HCT116 (cell line): Measurements from ENCODE around the gene FERMT3. TPM values are rescaled to one million over a fixed set of nuclear protein-coding genes. Genes with fewer than 3 reads are reported as not detected.

Experiments
- ATAC-seq: fragments of 200-7000 bp; cut with Tn5 transposase; 2 replicates; pipeline ENCODE4 v1.9.1; 2020; ENCODE audit warnings: mild to moderate bottlenecking, moderate library complexity
- BruUV-seq: library from RNA; stranded (reverse); fragments of 400-500 nt; replicated peaks from 2 replicates; lab custom pipeline; 2021; lab: Mats Ljungman, UMichigan
- CTCF ChIA-PET: fragments of 300-600 bp; sonication (Branson Sonifier 250); formaldehyde crosslinking; loops from one replicate; lab custom pipeline; 2021; ENCODE audit warnings: antibody characterized with exemption; lab: Charles Lee
- POLR2A ChIA-PET: fragments of 300-600, 350-600 bp; sonication (Branson Sonifier 250); formaldehyde crosslinking; loops from one replicate; lab custom pipeline; 2021; ENCODE audit warnings: antibody characterized with exemption; lab: Charles Lee
- RAD21 ChIA-PET, 2 experiments: fragments of 300-600 bp; sonication (Branson Sonifier 250); formaldehyde crosslinking; loops; one replicate each; lab custom pipeline; 2023; ENCODE audit warnings: low total read pairs in 2 of 2; ENCODE audit not compliant: uncharacterized antibody in 2 of 2, unreplicated experiment in 2 of 2, low non-redundant PET in 1 of 2; lab: Charles Lee
- DNase-seq: peaks from one replicate; pipeline ENCODE4 v3.0.0-alpha.2; 2010; ENCODE audit warnings: low read depth, low spot score
- H2AFZ ChIP-seq: fragments of 200-600 bp; shearing (Covaris generic), sonication (generic); 2 replicates; pipeline ENCODE4 v1.6.1; 2017; ENCODE audit warnings: low read depth, mixed run types, mixed read lengths, antibody characterized with exemption, low read length; ENCODE audit not compliant: poor library complexity, severe bottlenecking
- H3K27ac ChIP-seq: 2 replicates; pipeline ENCODE4 v1.5.1; 2012; ENCODE audit warnings: low read depth, low read length
- H3K27me3 ChIP-seq: fragments of 200-600 bp; sonication (generic); 2 replicates; pipeline ENCODE4 v1.6.1; 2016; ENCODE audit warnings: mixed run types, low read length, mixed read lengths; ENCODE audit not compliant: insufficient read depth
- H3K36me3 ChIP-seq, 2 experiments: fragments of 200-500 bp in 1 of 2; fragments of 200-600 bp in 1 of 2; sonication (Bioruptor generic) in 1 of 2; sonication (generic) in 1 of 2; 2 replicates each; pipeline versions ENCODE4 v1.5.1 to v1.6.1; 2014 to 2016; ENCODE audit warnings: low read length in 2 of 2, inconsistent platforms in 1 of 2, mixed read lengths in 1 of 2, mixed run types in 1 of 2; ENCODE audit not compliant: insufficient read depth in 2 of 2, control insufficient read depth in 1 of 2
- H3K4me1 ChIP-seq, 2 experiments: fragments of 200-600 bp in 1 of 2; sonication (generic) in 1 of 2; 2 replicates each; pipeline versions ENCODE4 v1.5.1 to v1.6.1; 2012 to 2017; ENCODE audit warnings: low read length in 2 of 2, inconsistent platforms in 1 of 2, mild to moderate bottlenecking in 1 of 2, mixed read lengths in 1 of 2, mixed run types in 1 of 2, moderate library complexity in 1 of 2; ENCODE audit not compliant: insufficient read depth in 2 of 2, control insufficient read depth in 1 of 2
- H3K4me2 ChIP-seq: fragments of 200-600 bp; sonication (generic); 2 replicates; pipeline ENCODE4 v1.6.1; 2017; ENCODE audit warnings: mixed run types, low read length, mixed read lengths
- H3K4me3 ChIP-seq, 2 experiments: fragments of 200-600 bp in 1 of 2; sonication (generic) in 1 of 2; replicated peaks in 1 of 2; 2 replicates each; pipeline ENCODE4 v1.5.1; 2011 to 2016; ENCODE audit warnings: low read length in 2 of 2, control low read depth in 1 of 2, low read depth in 1 of 2, mild to moderate bottlenecking in 1 of 2, mixed read lengths in 1 of 2, mixed run types in 1 of 2
- H3K79me2 ChIP-seq: fragments of 200-600 bp; sonication (generic); 2 replicates; pipeline ENCODE4 v1.6.1; 2017; ENCODE audit warnings: mild to moderate bottlenecking, mixed run types, low read length, moderate library complexity, mixed read lengths; ENCODE audit not compliant: insufficient read depth
- H3K9ac ChIP-seq: fragments of 200-600 bp; sonication (generic); 2 replicates; pipeline ENCODE4 v1.6.1; 2016; ENCODE audit warnings: low read length, mixed read lengths
- H3K9me2 ChIP-seq: fragments of 200-600 bp; sonication (generic), shearing (Covaris generic); 2 replicates; pipeline ENCODE4 v1.6.1; 2017; ENCODE audit warnings: mixed run types, mild to moderate bottlenecking, moderate library complexity; ENCODE audit not compliant: insufficient read depth
- H3K9me3 ChIP-seq, 2 experiments: fragments of 200-500 bp in 1 of 2; fragments of 200-600 bp in 1 of 2; sonication (Bioruptor generic) in 1 of 2; sonication (generic) in 1 of 2; 2 replicates each; pipeline ENCODE4 v1.6.1; 2014 to 2017; ENCODE audit warnings: low read length in 2 of 2, mixed read lengths in 2 of 2, inconsistent platforms in 1 of 2, low read depth in 1 of 2, mild to moderate bottlenecking in 1 of 2, mixed run types in 1 of 2, moderate library complexity in 1 of 2; ENCODE audit not compliant: control insufficient read depth in 1 of 2, insufficient read depth in 1 of 2
- H4K20me1 ChIP-seq: fragments of 200-600 bp; sonication (generic), shearing (Covaris generic); 2 replicates; pipeline ENCODE4 v1.6.1; 2017; ENCODE audit warnings: mixed run types, mild to moderate bottlenecking, moderate library complexity; ENCODE audit not compliant: insufficient read depth
- CEBPB ChIP-seq: IDR thresholded peaks from 2 replicates; pipeline ENCODE4 v1.6.1; 2012; ENCODE audit warnings: low read depth
- EGR1 ChIP-seq: IDR thresholded peaks from 2 replicates; pipeline ENCODE4 v1.6.1; 2012; ENCODE audit warnings: low read depth
- FOSL1 ChIP-seq: IDR thresholded peaks from 2 replicates; pipeline ENCODE4 v1.6.1; 2012; ENCODE audit warnings: low read depth
- POLR2A ChIP-seq: IDR thresholded peaks from 2 replicates; pipeline ENCODE4 v1.7.0; 2011; ENCODE audit warnings: borderline replicate concordance; ENCODE audit not compliant: insufficient read depth, insufficient read length; ENCODE audit errors: extremely low read depth
- POLR2AphosphoS5 ChIP-seq: IDR thresholded peaks from 2 replicates; pipeline ENCODE4 v1.6.1; 2011; ENCODE audit warnings: mild to moderate bottlenecking, low read depth, low read length, moderate library complexity
- SP1 ChIP-seq: IDR thresholded peaks from 2 replicates; pipeline ENCODE4 v1.6.1; 2012; ENCODE audit warnings: low read depth
- ZFX ChIP-seq: fragments of 450-650 bp; IDR thresholded peaks from 2 replicates; pipeline ENCODE4 v1.6.1; 2017
- intact Hi-C: fragments of 100-400 bp; cut with micrococcal nuclease; formaldehyde crosslinking; loops from 2 replicates; pipeline ENCODE4 v1.10.0; 2022
- total RNA-seq: library from RNA; stranded (reverse); gene quantifications from one replicate; pipeline ENCODE4 v1.2.1, GENCODE V29; 2021; ENCODE audit not compliant: unreplicated experiment
- TF ChIP-seq, protein P1 (sequence below): IDR thresholded peaks from 2 replicates; pipeline ENCODE4 v1.6.1; 2011; ENCODE audit warnings: mild to moderate bottlenecking, low read length, moderate library complexity; ENCODE audit not compliant: insufficient replicate concordance; ENCODE audit errors: extremely low read depth

FERMT3 gene
- total RNA-seq, 1 experiment from 2014 or later = 4.3 TPM

- Histone ChIP-seq H3K36me3 (peaks cover 24 to 31% of the 10 kb centered on the region in 2 experiments), H3K4me2 (no peak overlapping the region), H3K79me2 (peaks cover 9% of the 10 kb centered on the region; the same call in 1 of the 2 replicates), H3K4me1 (peaks cover 0 to 8% of the 10 kb centered on the region in 2 experiments; a peak in 1 of 4 replicates), H4K20me1 (no peaks in the 10 kb centered on the region), H3K27me3 (no peaks in the 10 kb centered on the region), H3K9ac (no peak overlapping the region), H3K27ac (no peak overlapping the region; the same call in 1 of the 2 replicates), H3K9me2 (no peaks in the 10 kb centered on the region), H2AFZ (no peak overlapping the region), H3K4me3 (no peak overlapping the region), H3K9me3 (no peaks in the 10 kb centered on the region)
- ChIA-PET CTCF (interaction anchor here (4.6 kb wide), 1 partner anchor 95 kb away, joined by 80 read pairs; the partner anchor contains the start of genes CATSPERZ and ESRRA), RAD21 (no interaction called here), POLR2A (interaction anchor here (0.9 kb wide), 1 partner anchor 23 kb away, joined by 4 read pairs; no protein-coding TSS in a partner anchor)
- ATAC-seq (no peak), DNase-seq (no peak)
- intact Hi-C loops = no loop called here
- no peak for TF ChIP-seq POLR2A
- TF ChIP-seq, protein P1, sequence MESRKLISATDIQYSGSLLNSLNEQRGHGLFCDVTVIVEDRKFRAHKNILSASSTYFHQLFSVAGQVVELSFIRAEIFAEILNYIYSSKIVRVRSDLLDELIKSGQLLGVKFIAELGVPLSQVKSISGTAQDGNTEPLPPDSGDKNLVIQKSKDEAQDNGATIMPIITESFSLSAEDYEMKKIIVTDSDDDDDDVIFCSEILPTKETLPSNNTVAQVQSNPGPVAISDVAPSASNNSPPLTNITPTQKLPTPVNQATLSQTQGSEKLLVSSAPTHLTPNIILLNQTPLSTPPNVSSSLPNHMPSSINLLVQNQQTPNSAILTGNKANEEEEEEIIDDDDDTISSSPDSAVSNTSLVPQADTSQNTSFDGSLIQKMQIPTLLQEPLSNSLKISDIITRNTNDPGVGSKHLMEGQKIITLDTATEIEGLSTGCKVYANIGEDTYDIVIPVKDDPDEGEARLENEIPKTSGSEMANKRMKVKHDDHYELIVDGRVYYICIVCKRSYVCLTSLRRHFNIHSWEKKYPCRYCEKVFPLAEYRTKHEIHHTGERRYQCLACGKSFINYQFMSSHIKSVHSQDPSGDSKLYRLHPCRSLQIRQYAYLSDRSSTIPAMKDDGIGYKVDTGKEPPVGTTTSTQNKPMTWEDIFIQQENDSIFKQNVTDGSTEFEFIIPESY = no peak
- no peak for TF ChIP-seq ZFX
- TF ChIP-seq POLR2AphosphoS5 = no peak
- TF ChIP-seq FOSL1 = no peak
- TF ChIP-seq SP1 = no peak
- no peak for TF ChIP-seq CEBPB
- TF ChIP-seq EGR1 = no peak
- no TSS peak for BruUV-seq
Observed at GRCh38 chr11:64207256-64208085, 950 bp downstream of the FERMT3 start.
